Measurements from ENCODE around the gene MDFIC.

- no peak for TF ChIP-seq POLR2A (IDR thresholded peaks at IDR 0.05; ENCODE audit: low read length)
- TF ChIP-seq GATA1 (IDR thresholded peaks at IDR 0.05; ENCODE audit: low read depth, low read length): no peak
These were observed 9.7 kb downstream of the MDFIC start for GRCh38 chr7:114931656-114932011.
